Stimulated activated CD4-positive, alpha-beta T cell treated with anti-CD3 and anti-CD28 coated beads, Interleukin-15, amount 100 ng/mL, for 24 hours (primary cell): ENCODE results near the gene SDC3.

ENCODE experiments used
- DNase-seq: peaks from one replicate; pipeline ENCODE4 v3.0.0-alpha.2; 2020

Gene SDC3

DNA sequence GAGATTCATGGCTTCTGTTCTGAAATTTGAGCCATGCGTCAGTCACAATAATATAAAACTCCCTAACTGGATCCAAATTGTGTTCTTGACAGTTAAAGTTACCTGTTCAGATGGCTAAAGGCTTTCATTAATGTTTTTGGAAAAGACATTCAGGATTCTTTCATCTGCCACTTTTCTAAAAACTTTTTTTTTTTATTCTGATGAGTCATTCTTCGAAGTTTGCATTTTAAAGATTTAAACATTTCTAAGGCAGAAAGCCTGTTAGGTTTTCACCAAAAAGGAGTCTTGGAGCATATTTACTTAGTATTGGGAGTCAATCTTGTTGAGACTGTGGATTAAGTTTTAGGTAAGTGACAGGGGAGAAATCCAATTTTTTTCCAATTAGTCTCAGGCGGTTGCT is 18.9 kb upstream of the SDC3 start:
- no peak for DNase-seq

DNA sequence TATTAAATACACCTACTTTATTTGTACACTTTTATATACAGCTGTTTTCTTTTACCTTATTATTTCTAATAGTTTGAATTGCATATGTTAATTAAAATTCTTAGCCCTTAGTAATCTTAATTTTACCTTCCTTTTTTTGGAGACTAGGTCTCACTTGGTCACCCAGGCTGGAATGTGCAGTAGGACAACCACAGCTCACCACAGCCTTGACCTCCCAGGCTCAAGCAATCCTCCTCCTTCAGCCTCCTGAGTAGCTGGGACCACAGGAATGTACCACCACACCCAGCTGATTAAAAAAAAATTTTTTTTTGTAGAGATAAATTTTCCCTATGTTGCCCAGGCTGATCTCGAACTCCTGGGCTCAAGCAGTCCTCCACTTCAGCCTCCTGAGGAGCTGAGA is 15.0 kb upstream of the SDC3 start:
- no peak for DNase-seq

DNA sequence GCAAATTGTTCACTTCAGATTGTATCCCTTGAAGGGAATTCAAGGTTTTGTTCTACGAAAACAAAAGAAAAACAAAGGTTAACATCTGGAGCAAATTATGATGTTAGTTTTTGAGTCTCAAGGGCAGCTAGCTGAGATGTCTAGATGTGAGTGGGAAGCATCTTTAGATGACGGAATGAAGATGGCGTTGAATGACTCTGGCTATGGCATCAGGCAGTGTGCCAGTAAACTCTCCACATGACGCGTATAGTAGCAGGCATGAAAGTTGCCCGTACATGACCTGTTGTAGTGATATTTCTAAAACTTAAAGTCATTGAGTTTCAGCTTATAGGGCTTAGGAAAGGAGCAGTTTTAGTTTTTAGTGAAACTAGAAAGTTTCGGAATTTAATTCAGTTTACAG is 12.3 kb upstream of the SDC3 start:
- DNase-seq = no peak

DNA sequence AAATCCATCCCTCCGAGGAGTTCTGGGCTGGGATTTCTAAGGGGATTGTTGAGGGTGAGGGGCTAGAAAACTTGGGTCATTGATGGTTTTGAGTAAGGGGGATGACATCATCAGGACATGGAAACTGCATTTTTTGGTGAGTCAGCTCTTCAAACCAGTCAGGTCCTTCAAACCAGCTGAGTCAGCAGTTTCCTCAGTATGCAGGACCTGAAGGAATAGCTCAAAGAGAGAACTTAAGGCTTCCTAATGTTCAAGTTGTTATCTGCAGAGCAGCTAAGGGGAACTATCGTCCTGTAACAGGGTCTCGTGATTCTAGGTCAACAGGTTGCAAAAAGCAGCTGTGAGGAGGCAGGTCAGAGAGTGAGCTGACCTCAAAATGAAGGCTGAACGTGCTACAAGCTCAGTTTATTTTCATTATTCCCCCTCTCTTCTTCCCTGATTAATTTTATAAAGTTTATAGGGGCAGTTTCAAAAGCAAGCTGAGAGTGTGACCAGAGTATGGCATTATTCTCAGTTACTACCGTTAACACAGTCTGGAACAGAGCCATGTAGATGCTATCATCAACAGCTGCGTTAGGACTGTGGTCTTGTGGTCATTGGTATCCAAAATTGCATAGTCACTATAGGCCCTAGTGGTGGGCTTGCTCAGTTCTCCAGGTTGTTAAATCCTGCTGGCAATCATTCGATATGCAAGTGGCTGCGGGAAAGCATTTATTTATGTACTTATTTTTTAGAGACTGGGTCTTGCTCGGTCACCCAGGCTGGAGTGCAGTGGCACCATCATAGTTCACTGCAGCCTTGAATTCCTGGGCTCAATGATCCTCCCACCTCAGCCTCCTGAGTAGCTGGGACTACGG is 10.7 kb upstream of the SDC3 start:
- no peak for DNase-seq

DNA sequence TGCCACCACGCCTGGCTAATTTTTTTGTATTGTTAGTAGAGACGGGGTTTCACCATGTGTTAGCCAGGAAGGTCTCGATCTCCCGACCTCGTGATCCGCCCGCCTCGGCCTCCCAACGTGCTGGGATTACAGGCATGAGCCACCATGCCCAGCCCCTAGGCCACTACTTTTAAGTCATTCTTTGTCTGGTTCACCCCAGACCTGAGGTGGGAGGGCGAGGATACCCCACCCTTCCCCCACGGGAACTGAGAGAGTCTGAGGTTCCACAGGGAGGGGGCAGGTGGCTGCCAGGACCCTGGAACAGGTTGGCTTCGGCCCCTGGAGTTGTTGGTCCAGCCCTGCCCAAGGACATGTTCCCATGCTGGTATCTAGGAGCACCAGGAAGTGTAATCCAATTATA is 7.7 kb upstream of the SDC3 start:
- DNase-seq = no peak

DNA sequence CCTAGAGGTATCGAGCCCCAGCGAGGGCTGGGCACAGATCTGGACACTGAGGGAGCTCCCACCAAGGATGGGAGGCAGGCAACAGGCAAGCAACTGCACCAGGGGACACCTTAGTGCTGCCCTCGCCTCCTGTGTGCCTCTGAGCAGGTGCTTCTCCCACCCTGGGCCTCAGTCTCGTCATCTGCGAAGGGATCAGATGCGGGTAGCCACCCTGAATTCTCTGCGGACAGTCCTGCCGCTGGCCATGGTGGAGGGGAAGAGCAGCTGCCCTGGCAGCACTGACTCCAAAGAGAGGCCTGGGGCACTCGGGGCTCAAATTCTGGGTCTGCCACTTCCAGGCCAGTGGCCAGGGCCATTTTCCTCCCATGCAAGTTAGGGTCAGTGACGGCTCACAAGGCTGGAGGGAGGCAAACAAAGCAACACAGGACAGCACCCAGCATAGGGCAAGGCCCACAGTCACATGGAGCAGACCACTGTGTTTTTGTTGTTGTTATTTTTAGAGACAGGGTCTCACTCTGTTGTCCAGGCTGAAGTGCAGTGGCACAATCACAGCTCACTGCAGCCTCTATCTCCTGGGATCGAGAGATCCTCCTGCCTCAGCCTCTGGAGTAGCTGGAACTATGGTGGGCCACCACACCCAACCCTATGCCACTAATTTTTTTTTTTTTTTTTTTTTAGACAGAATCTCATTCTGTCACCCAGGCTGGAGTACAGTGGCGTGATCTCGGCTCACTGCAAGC is 7.1 kb upstream of the SDC3 start:
- no peak for DNase-seq

DNA sequence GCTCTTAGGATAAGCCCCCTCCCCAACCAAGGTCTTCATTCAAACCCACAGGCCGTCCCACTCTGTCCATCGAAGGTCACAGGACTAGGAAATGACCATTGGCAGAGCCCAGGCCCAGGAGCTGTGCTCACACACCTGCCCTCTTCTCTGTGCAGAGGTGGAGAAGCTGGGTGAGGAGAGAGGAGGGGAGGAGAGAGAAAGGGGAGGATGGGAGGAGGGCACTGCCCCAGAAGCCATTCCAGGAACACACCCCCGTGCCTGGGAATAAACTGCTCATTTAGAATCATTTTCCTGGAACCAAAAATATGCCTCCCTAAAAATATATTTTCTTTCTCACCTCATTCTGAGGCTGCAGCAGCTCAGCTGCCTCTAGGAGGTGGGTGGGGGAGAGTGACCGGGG is 6.4 kb upstream of the SDC3 start:
- DNase-seq = no peak

DNA sequence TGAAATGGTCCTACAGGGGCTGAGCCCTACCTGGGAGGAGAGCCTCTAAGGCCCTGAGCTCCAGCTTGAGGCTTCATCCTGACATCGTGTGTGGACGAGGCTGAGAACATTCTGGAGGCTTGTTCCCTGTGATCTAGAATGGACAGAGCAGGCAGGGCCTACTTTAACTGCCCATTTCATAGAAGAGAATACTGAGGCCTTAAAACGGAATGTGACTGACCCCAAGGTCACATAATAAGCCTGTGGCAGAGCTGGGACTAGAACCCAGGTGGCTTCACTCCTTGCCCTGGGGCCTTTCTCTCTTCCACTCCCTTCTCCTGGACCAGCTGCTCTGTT is 6.0 kb upstream of the SDC3 start:
- no peak for DNase-seq

DNA sequence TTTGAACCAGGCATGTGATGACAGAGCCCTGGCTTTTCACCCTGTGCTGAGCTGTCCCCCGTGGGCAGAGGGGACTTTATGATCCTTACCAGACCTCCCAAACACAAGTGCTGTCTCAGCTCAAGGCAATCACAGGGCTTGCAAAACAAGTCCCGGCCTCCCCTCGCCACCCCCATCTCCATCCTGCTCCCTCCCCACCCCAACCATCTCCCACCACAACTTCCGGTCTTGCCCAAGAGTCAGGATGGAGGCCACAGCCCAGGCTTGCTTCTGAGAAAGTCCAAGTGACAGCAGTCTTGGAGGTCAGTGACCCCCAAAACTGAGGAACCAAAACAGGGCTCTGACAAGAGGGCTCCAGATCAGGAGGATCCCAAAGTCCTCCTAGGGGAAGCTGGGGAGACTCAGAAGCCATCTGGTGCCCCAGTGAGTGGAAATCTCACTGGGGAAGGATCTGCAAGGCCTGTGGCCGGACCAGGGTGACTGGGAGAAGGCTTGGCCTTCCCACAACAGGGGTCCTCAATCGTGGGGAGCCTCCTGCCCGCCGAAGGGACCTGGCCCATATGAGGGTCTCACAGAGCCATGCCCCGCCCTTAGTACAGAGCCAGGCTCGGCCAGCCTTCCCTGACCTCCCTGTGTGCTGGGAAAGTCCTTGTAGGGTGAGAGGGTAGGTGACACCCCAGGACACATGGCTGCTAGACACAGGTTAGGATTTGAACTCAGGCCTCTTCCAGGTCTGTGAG is 4.5 kb upstream of the SDC3 start:
- DNase-seq = no peak

DNA sequence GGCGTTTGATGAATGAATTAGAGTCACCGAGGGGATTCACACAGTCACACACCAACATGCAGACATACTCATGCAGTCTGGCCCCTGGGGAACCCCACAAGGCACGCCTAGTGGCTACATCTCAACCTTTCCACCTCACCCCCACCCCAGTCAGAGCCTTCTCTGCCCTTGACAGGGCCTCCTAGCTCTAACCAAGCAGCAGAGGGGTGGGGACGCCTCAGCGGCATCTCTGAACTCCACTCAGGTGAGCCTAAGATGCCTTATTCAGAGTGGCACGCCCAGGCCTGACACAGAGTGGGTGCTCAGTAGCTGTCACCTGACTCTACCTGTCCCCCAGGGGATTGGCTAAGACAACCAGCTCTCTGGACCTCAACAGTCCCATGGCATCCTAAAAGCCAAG is 3.7 kb upstream of the SDC3 start:
- no peak for DNase-seq

DNA sequence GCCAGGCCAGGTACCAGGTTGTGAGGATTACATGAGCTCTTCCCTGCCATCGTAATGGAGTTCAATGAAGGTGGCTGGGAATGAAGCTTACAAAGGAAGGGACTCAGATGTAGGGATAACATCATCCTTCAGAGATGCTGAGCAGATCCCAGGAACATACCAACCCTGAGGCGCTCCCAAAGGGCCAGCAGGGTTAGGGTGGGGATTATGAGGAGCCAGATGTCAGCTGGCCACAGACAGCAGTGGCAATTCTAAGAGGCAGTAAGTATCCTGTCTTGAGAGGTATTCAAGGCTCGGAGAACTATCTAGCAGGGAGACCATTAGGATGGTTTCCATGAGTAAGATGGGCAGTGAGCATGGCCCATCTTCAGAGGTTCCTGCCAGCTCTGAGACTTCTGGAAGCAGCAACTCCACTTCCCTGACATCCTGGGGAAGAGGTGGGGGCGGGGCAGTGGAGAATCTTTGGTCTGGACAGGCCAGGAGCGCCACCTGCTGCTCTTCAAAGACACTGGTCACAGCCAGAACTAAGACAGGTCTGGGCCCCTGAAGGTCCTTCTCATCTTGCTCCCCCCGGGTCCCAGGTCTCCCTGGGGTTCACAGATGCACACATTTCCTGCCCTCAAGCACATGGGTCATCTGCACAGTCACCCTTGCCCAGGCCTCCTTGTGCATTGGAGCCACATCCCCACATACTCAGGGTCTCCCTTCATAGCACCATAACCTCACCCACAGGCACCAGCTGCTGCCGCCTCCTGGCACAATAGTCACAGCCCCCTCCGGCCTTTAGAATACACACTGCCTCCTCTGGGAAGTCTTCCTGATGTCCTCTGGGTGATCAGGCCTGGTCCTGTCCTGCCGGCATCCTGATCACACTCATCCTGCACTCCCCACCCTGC is 2.7 kb upstream of the SDC3 start:
- DNase-seq = peak; percentile 81

DNA sequence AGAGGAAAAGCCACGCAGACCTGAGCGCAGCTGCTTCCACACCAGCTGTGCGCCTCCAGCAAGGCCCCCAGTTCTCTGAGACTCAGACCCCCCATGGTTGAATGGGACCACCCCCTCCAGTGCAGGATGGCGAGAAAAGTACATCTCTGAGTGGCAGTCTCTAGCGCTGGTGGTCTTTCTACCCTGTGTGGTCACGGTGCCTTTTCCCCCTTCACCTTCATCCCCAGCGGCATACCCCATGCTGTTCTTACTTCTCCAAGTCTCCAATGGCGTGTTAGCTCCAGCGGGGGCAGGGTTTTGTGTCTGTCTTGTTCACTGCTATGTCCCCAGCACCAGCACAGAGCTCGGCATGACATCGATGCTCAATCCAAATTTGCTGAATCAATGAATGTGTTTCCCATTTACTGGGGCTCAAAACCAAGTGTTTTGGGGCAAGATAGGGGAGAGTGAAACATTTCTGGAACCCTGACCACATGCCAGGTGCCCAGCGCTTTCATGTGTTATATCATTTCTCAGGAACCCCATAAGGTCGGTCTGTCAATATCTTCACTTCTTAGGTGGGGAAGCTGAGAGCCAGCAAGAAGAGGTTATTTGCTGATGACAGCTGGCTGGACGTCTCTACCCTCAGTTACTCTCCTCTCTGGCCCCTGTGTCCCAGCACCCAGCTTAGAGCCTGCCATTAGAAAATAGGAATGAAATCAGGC is 959 bp upstream of the SDC3 start:
- DNase-seq = peak; percentile 23

DNA sequence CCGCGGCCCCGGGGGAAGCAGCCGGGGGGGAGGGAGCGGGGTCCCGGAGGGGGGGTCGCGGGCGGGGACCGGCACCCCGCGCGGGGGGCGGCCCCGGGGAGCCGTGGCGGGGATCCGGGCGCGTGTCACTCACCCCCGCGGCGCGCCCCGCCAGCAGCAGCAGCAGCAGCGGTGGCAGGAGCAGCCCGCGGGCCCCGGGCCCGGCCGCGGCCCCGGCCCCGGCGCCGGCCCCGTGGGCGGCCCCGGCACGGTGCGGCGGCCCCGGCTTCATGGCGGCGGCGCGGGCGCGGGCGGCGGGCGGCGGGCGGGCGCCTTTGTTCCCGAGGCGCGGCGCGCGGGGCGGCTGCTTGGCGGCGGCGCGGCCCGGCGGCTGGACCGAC is 252 bp downstream of the SDC3 start:
- no peak for DNase-seq

DNA sequence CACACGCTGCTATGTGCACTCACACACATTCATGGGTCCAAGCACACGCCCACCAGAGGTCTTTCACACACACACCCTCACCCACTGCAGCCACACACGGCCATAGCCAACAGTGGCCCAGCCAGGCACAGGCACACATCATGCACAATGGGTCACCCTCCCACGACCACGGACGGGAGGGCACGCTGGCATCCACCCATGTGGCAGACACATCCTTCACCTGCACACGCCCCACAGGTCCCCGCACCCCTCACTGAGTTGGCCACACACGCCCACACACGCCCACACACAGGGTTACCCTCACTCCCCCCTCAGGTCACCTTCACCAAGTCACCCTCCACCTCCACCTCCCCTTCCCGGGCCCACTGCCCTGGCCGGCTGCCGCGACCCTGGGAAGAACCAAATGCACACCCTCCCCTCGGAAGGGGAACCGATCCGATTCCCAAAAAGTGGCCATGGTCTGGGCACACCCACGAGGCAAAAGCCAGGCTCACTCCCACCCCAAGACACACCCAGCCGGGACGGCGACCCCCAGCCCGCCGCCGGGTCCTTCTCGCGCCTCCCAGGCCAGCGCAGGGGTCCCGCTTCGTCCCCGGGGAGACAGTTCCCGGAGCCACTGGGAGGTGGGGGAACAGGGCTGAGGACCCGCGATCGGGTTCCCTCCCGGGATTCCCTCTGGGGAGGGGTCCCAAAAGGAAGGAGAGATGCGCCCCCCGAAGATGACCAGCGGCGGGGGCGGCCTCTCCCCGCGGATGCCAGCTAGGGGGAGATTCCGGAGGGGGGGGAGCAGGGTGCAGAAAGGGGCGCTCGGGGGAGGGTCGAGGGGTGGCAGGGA is 860 bp downstream of the SDC3 start:
- no peak for DNase-seq

DNA sequence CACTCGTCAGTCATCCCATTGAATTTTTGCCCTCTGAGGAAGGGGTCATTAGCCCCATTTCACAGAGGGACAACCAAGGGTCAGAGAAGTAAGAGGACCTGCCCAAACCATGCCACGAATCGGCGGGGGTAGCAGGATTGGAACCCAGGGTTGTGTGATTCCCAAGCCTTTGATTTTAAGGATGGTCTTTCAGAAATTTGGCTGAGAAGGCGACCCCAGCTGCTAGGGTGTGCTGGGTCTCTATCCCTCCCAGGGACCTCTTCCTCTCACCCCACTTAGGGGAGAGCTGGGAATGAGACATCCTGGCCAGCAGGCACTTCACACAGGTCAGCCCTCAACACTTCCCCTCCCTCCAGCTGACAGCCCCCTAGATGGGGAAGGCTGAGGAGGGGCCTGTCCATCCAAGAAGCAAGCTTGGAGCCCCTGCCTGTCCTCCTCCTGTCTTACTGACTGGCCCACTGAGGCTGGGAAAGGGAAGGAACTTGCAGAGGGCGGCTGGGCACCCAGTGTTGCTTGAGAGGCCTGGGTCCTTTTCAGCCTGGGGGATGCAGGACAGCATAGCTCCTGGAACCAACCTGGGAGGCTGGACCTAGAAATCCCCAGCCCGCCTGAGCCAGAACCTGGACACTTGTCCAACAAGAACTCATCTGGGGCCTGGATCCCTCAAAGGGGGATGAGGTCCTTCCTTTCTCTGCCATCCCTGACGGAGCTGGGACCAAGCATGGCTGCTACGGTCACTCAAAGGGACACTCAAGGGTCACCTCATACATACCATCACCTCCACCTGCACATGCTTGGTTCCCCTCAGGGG is 1.7 kb downstream of the SDC3 start:
- no peak for DNase-seq

DNA sequence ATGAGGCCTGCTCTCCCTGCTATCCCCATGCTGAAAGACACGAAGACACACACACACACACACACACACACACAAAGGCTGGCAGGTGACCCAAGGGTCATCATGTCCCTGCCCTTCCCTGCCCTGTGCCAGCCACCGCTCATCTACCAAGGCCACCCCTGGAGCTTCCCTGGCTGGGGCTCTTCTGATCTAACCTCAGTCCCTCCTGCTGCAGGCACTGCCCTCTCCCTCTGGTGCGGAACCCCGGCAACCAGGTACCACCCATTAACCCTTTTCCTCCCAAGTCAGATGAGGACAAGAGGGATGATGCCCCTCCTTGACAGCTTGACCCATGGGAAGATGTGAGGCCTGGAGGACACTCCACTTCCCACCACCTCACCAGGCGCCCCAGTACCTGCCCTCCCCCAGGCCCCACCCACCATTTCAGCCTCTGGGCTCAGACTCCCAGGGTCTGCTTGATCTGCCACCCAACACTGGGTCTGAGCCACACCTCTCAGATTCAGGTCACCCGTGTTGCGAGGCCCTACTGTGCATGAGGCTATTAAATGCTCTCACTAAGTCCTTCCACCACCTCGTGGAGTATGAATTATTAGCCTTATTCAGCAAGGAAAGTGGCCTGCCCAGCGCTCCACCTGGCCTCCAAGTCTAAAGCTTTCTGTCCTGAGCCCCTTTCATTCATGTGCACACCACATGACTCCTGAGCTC is 2.5 kb downstream of the SDC3 start:
- DNase-seq = no peak

DNA sequence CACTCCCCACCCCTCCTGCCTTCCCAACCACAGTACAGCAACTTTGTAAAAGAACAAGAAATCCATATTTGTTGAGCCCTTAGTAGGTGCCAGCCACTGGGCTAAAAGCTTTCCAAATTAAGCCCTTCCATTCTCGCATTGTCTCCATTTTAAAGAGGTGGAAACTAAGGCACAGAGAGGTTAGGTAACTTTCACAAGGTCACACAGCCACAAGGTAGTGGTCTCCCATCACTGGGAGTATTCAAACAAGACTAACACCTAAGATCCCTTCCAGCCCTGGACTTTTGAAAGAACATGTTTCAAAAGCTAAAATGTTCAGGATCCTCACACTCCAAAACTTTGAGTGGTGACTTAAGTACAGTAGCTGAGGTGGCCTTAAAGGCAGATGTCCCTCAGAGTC is 3.2 kb downstream of the SDC3 start:
- DNase-seq = no peak

DNA sequence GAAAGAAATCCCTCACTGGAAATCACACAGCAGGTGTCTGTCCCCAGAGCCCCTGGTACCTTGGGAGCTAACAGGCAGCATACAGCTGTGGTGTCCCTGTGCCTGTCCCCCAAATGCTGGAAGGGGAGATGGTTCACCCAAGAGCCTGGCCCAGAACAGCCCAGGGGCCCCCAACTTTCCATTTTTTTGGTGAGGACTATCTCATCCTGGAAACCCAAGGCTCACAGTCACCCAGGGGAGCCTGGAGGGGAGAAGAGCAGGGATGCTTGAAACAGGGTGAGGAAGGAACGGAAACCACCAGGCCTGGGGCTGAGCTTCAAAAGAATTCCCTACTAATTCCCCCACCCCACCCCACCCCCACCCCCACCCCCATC is 3.6 kb downstream of the SDC3 start:
- no peak for DNase-seq

DNA sequence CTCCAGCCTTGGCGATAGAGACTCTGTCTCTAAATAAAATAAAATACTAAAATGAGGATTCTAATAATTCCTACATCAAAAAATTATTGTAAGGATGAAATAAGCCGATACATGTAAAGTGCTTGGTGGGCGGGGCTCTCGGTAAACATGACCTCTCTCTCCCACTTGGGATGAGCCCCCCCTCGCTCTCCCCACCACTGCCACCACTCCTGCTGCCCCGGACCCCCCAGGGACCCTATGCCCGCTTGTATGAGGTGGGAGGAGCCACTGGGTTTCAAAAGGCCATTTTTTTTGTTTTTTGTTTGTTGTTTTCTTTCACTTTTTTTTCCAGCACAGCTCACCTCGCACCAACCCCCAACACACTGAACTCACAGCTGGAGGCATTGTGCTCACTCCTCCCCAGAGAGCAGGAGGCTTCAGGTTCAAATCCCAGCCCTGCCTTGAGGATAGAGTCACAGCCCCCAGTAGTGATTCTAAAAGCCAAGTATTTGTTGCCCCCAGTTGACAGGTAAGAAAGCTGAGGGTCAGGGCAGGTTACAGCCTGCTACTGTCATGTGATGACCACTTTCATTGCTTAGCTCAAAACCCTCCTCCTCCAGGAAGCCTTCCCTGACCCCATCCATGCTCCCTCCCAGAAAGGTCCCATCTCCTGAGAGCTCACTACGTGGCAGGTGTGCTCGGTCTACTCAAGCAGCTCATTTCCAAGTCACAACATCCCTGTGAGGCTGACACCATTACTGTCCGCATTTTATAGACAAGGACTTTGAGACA is 4.2 kb downstream of the SDC3 start:
- no peak for DNase-seq
